Right lobe of liver (tissue), 4 donors: ENCODE results near the gene ARF3.

ENCODE experiments used
- POLR2A ChIP-seq: fragments of 450-650 bp; IDR thresholded peaks from one replicate; pipeline ENCODE4 v1.6.1; 2017; ENCODE audit warnings: antibody characterized with exemption, mild to moderate bottlenecking
- TF ChIP-seq, protein P1 (sequence below), 4 donors: fragments of 200-600 bp in 3 of 4; fragments of 450-650 bp in 1 of 4; IDR thresholded peaks; one replicate each; pipeline versions ENCODE4 v1.5.1 to v1.8.0; 2016 to 2022; ENCODE audit warnings: antibody characterized with exemption in 4 of 4, mild to moderate bottlenecking in 2 of 4
- donor health status: DM: no; HTN: no; CAD: no.
- donor health status: DM: no; HTN: no; CAD: no.
- donor health status: DM: no; HTN: yes; CAD: no.

DNA sequence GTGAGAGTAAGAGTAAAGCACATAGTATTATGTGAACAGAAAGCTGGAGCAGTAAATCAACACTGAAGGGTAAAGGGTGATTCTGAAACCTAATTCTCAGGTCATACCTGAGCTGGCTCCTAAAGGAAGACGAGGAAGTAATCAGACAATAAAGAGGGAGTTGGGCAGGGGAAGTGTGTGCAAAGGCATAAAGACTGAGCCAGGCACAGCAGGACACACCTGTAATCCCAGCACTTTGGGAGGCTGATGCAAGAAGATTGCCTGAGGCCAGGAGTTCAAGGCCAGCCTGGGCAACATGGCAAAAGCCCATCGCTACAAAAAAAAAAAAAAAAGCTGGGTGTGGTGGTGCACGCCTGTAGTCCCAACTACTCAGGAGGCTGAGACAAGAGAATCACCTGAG lies 9.6 kb downstream of the ARF3 start:
- TF ChIP-seq POLR2A: no peak
- TF ChIP-seq, protein P1, sequence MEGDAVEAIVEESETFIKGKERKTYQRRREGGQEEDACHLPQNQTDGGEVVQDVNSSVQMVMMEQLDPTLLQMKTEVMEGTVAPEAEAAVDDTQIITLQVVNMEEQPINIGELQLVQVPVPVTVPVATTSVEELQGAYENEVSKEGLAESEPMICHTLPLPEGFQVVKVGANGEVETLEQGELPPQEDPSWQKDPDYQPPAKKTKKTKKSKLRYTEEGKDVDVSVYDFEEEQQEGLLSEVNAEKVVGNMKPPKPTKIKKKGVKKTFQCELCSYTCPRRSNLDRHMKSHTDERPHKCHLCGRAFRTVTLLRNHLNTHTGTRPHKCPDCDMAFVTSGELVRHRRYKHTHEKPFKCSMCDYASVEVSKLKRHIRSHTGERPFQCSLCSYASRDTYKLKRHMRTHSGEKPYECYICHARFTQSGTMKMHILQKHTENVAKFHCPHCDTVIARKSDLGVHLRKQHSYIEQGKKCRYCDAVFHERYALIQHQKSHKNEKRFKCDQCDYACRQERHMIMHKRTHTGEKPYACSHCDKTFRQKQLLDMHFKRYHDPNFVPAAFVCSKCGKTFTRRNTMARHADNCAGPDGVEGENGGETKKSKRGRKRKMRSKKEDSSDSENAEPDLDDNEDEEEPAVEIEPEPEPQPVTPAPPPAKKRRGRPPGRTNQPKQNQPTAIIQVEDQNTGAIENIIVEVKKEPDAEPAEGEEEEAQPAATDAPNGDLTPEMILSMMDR (IDR thresholded peaks at IDR 0.05): no peak
